Muscle layer of duodenum (tissue), 2 donors: ENCODE data around the gene CIB2.

Source experiments
- H3K27ac ChIP-seq: one replicate; pipeline ENCODE4 v1.7.0; 2013; ENCODE audit warnings: mild to moderate bottlenecking, low read length
- H3K27me3 ChIP-seq: one replicate; pipeline ENCODE4 v1.7.0; 2013; ENCODE audit warnings: low read depth, mild to moderate bottlenecking, control low read depth, low read length
- H3K36me3 ChIP-seq, 2 donors: one replicate each; pipeline ENCODE4 v1.7.0; 2013; ENCODE audit warnings: low read length in 2 of 2, control low read depth in 1 of 2, mild to moderate bottlenecking in 1 of 2; ENCODE audit not compliant: insufficient read depth in 2 of 2, control insufficient read depth in 1 of 2
- H3K4me1 ChIP-seq, 2 donors: one replicate each; pipeline ENCODE4 v1.7.0; 2013; ENCODE audit warnings: low read length in 2 of 2, mild to moderate bottlenecking in 2 of 2, control low read depth in 1 of 2, moderate library complexity in 1 of 2; ENCODE audit not compliant: insufficient read depth in 2 of 2, control insufficient read depth in 1 of 2
- H3K4me3 ChIP-seq, 2 donors: one replicate each; pipeline ENCODE4 v1.7.0; 2013; ENCODE audit warnings: low read length in 2 of 2, low read depth in 1 of 2, mild to moderate bottlenecking in 1 of 2
- H3K9me3 ChIP-seq, 2 donors: one replicate each; pipeline ENCODE4 v1.7.0; 2013; ENCODE audit warnings: low read length in 2 of 2, control low read depth in 1 of 2, mild to moderate bottlenecking in 1 of 2; ENCODE audit not compliant: control insufficient read depth in 1 of 2
- donor health status: healthy.

Gene CIB2

DNA sequence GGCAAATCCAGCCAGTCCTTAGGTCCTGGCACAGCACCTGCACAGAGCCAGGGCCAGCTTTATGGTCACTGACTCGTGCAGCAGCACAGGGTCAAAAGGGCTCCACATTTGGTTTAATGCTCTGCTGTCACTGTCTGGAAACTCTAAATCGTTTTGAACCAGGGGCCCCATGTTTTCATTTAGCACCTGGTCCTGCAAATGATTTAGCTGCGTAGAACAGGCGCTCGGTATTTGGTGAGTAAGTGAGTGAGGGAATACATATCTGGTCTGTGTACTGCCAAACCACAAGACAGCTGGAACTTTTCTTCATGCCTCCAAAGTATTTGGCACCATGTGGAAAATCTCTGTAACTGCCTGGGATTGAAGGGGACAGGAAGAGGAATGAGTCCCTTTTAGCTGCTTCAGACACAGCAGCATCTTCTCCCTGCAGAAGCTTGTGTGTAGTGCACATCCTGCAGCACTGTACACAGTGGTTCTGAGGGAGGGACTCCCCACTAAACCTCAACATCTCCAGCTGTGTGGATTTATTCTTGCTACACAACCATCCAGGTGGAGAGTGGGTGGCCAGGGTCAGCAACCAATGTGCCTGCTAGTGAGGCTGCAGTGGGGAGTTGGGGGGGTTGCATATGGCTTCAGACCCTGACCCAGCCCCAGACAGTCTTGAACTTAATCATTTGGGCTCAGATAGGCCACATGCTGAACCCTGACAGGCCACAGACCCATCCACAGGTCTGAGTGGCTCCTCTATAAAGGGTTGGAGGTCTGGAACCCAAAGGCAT is 37.8 kb downstream of the CIB2 start:
- Histone ChIP-seq H3K4me1 (peaks cover 11 to 22% of the 10 kb centered on the region in 2 donors), H3K27me3 (no peaks in the 10 kb centered on the region), H3K27ac (no peak overlapping the region), H3K4me3 (no peak overlapping the region), H3K36me3 (no peaks in the 10 kb centered on the region), H3K9me3 (no peaks in the 10 kb centered on the region)

DNA sequence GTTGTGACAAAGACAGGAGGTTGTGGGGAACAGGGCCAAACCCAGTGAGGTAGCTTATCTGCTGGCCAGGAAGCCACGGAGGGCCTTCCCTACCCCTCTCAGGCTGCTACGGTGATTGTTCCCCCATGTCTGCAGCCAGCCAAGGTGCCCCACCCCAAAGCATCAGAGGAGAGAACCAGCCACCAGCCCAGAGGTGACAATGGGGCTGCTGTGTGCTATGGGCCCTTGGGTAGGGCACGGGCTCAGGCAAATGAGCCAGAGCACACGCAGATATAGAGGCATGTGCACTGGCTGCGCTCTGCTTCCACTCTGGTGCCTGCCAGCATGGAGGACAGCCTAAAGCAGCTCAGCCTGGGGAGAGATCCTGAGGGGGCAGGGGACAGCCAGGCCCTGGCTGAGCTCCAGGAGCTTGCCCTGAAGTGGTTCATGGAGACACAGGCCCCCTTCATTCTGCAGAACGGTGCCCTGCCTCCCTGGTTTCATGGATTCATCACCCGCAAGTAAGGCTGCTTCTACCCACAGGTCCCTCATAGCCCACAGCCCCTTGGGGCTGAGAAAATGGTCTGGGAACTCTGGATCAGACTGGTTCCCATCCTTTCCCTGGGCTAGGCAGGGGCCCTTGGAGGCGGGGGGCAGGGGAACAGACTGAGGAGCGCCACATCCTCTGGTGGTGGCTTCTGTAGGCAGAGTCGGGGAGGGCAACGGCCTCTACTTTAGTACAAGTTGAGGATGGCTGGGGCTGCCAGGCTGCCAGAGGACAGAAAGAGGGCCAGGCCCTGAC is 38.8 kb downstream of the CIB2 start, which contains the start of gene SH2D7:
SH2D7 (plus strand) TSS at position 301 of the 781 bp plus-strand sequence; CDS start at position 325, 24 bp downstream.
- Histone ChIP-seq H3K36me3 (no peaks in the 10 kb centered on the region), H3K27me3 (no peaks in the 10 kb centered on the region), H3K4me3 (no peak within 1 kb of the TSS), H3K9me3 (no peaks in the 10 kb centered on the region), H3K27ac (no peak within 1 kb of the TSS), H3K4me1 (peaks cover 13 to 22% of the 10 kb centered on the region in 2 donors)

DNA sequence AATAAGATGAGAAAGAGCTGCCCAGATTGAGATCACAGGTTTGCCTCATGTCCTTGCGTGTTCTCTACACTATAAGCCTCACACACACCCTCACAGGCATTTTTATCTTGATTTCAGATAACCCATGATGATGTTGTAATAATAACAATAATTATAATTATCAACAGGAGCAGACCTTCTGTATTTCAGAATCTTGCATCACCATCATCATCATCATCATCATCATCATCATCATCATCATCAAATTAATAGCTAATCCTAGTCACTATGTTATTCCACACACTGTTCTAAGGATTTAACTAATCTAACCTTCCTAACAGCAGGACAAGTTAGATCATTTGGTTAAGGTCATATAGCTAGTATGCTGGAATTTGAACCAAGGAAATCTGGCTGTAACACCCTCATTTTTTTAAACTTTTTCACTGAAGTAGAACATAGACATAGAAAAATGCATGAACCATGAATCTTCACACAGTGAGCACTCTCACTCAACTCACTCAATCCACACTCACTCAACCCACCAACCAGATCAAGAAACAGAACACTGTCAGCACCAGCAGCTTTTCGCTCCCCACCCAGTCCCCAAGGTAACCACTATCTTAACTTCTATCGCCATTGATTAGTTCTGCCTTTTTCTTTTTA is 40.7 kb downstream of the CIB2 start:
- Histone ChIP-seq H3K4me3 (no peak overlapping the region), H3K9me3 (no peaks in the 10 kb centered on the region), H3K4me1 (peaks cover 13 to 22% of the 10 kb centered on the region in 2 donors)

DNA sequence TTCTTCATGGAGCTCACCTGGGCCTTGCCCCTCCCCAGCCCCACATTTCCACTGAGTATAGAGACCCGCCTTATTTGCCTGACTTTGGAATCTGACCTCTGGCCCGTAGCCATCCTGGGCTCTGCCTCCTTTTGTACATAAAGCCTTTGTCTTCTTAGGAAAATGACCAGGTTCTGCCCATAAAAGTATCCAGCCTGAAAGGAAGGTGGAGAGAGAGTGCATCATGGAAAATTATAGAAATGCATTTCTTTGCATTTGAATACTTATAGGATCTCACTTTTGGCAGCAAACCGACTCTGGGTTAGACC is 42.5 kb downstream of the CIB2 start:
- H3K9me3 ChIP-seq = no peaks in the 10 kb centered on the region
- H3K4me1 ChIP-seq = peaks cover 16 to 17% of the 10 kb centered on the region in 2 donors
- H3K36me3 ChIP-seq = no peaks in the 10 kb centered on the region
- no peaks in the 10 kb centered on the region for H3K27me3 ChIP-seq
- no peak overlapping the region for H3K27ac ChIP-seq
- H3K4me3 ChIP-seq = no peak overlapping the region

More for the DNA sequence above, 40.7 kb downstream of the CIB2 start:
- no peak overlapping the region for H3K27ac ChIP-seq
- H3K36me3 ChIP-seq = no peaks in the 10 kb centered on the region
- H3K27me3 ChIP-seq = no peaks in the 10 kb centered on the region

DNA sequence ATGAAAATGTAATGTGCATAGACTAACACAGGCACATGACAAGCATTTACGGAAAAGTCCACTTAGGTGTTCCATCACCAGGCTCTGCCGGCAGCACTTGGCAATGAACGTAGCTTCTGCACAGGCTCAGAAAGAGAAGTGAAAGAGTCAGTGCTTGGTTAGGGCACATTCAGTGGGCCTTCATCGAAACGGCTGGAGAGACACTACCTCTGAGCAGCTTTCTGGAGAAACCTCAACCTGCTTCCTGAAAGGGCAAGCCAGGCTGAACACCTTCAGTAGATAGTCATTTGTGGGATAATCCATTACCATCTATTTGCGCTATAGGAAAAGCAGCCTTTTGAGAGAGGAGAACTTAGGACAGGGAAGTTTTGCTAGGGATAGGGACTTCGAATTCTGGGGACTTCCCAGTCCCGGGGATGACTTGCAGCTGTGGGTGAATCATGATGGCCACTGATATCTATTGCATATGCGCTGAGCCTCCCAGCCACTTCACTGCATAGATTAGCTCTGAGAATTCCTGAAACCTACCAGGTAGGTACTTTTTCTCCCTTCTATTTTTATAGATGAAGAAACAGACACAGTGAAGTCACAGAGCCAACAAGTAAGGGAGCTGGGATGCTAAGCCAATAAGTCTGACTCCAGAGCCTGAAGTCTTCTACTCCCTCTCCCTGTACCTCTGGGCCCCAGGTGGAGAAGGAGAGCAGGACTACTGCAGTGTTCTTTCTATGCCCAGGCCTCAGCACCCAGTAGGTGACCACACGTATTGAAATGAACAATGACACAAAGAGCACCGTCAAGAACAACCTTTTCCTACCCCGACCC is 43.1 kb downstream of the CIB2 start:
- H3K4me1 ChIP-seq = peaks cover 12 to 14% of the 10 kb centered on the region in 2 donors
- no peak overlapping the region for H3K4me3 ChIP-seq
- H3K36me3 ChIP-seq = no peaks in the 10 kb centered on the region
- no peaks in the 10 kb centered on the region for H3K27me3 ChIP-seq
- no peaks in the 10 kb centered on the region for H3K9me3 ChIP-seq
- peak overlapping the region; percentile 26 for H3K27ac ChIP-seq

DNA sequence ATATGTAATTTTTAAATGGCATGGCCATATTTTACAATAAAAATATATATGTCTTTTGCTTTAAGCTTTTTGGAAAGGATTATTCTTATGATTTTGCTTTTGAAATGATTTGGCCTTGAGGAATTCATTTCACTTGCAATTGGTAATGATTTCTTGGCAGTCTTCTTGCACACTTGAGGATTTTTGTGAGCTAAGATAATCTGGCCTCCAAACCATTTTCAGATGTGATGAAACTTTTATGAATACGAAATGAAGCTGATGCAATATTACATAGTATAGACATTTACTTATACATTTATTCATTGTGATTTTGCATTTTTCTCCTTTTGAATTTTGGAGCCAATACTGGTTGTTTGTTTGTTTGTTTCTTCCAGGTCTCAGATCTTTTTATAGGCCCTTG is 45.3 kb downstream of the CIB2 start:
- Histone ChIP-seq H3K4me1 (peaks cover 5 to 14% of the 10 kb centered on the region in 2 donors), H3K27me3 (no peaks in the 10 kb centered on the region), H3K4me3 (no peak overlapping the region), H3K27ac (no peak overlapping the region), H3K9me3 (no peaks in the 10 kb centered on the region), H3K36me3 (no peaks in the 10 kb centered on the region)

DNA sequence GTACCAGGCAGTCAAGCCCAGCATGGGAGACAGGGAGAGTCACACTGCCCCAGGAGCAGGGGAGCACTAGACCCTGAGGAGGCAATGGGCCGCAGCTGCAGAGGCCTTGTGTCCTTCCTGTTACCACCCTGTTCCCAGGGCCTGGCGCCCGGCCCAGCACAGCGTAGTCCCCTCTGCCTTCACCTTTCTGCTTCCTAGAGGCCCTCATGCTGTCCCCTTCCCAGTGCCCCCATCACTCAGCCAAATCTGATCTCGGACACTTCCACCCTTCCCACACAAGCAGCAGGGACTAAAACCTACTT is 46.8 kb downstream of the CIB2 start:
- H3K27me3 ChIP-seq = no peaks in the 10 kb centered on the region
- no peak overlapping the region for H3K27ac ChIP-seq
- no peaks in the 10 kb centered on the region for H3K36me3 ChIP-seq
- no peaks in the 10 kb centered on the region for H3K9me3 ChIP-seq
- peaks cover 5 to 14% of the 10 kb centered on the region in 2 donors for H3K4me1 ChIP-seq
- no peak overlapping the region for H3K4me3 ChIP-seq

DNA sequence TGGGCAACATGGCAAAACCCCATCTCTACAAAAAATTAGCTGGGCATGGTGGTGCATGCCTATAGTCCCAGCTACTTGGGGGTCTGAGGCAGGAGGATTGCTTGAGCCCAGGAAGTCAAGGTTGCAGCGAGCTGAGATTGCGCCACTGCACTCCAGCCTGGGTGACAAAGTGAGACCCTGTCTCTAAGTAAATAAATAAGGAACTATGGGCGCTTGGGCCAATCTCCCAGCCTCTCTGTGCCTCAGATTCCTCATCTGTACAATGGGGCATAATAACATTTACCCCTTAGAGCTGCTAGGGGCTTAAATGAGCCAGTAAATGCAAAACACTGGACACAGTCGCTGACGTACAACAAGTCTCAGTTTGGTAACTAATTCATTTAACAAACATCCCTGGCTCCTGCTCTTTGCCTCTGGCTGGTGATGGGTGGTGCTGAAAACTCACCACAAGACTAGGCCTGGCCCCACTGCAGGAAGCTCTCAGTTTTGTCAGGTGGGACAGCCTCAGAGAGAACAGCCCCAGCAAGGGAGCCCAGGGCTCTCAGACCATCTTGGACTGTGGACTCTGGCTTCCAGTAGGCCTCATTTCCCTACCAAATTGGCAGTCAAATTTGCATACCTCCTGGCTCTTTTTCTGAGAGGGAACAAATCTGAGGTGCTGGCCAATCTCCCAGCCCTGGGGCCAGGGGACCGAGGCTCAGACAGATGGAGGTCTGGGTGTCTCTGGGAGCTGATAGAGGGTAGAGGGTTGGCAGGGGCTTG is 47.4 kb downstream of the CIB2 start:
- H3K36me3 ChIP-seq = no peaks in the 10 kb centered on the region
- no peak overlapping the region for H3K27ac ChIP-seq
- H3K4me1 ChIP-seq = peaks cover 5 to 14% of the 10 kb centered on the region in 2 donors
- no peaks in the 10 kb centered on the region for H3K27me3 ChIP-seq
- H3K9me3 ChIP-seq = no peaks in the 10 kb centered on the region
- H3K4me3 ChIP-seq = no peak overlapping the region

DNA sequence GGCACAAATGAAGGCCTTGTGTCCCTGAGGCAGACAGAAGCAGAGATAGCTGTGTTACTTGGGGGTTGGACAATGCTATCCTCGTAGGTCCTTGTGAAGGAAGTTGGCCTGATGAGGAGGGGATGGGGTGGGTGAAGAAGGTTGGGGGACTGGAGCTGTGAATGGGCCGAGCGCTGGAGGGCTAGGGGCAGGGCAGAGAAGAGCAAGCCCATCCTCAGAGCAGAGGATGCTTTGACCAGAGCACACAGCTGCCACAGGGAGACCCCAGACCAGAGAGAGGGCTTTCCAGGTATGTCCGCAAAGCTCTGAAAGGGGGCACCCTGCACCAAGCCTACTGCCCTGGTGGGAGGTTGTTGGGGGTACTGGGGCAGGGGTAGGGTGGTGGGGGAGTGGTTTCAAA is 48.1 kb downstream of the CIB2 start:
- Histone ChIP-seq H3K36me3 (no peaks in the 10 kb centered on the region), H3K27ac (no peak overlapping the region), H3K9me3 (no peaks in the 10 kb centered on the region), H3K4me3 (no peak overlapping the region), H3K27me3 (no peaks in the 10 kb centered on the region), H3K4me1 (peaks cover 7 to 10% of the 10 kb centered on the region in 2 donors)

DNA sequence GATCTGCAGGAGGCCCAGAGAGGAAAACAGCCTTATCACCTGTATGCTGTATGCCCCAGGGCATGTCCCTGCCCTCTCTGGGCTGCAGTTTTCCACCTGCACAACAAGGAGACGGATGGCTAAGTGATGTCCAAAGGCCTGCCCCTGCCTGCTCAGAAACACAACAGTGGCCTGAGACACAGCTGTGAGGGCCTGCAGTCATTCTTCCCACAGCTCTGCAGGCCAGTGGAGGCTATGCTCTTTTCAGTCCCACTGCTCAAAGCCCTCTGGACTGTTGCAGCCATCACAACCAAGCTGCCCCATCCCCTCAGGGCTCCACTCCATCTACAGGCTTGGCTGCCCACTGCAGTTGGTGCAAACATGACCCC is 48.5 kb downstream of the CIB2 start:
- Histone ChIP-seq H3K9me3 (no peaks in the 10 kb centered on the region), H3K27me3 (no peaks in the 10 kb centered on the region), H3K27ac (no peak overlapping the region), H3K36me3 (no peaks in the 10 kb centered on the region), H3K4me3 (no peak overlapping the region), H3K4me1 (peaks cover 10 to 12% of the 10 kb centered on the region in 2 donors)
